ENCODE results near the gene PDHA1. TPM values are rescaled to one million over a fixed set of nuclear protein-coding genes. Genes with fewer than 3 reads are reported as not detected.

PDHA1 gene
- total RNA-seq, 2 donors from 2014 or later: 30.7 to 53.1 TPM

GRCh38 chrX:19358521-19358920, 14.8 kb downstream of the PDHA1 start:
- Histone ChIP-seq H3K27me3 (replicated peaks; ENCODE audit: insufficient read depth) (no peaks in the 10 kb centered on the region), H3K4me1 (replicated peaks) (no peaks in the 10 kb centered on the region), H3K27ac (no peak overlapping the region), H3K9me3 (no peaks in the 10 kb centered on the region), H3K36me3 (no peaks in the 10 kb centered on the region), H3K4me3 (no peak overlapping the region)
- TF ChIP-seq CTCF (IDR thresholded peaks at IDR 0.05) (no peak), POLR2A (IDR thresholded peaks at IDR 0.05) (no peak), POLR2AphosphoS5 (IDR thresholded peaks at IDR 0.05) (no peak)
- DNase-seq (ENCODE audit: low spot score): no peak
- WGBS: 81% methylated on average over 7 of the region's 7 CpGs
- intact Hi-C loops (cut with DNase I): no loop called here

GRCh38 chrX:19360903-19361302, 17.2 kb downstream of the PDHA1 start:
- Histone ChIP-seq H3K36me3 (no peaks in the 10 kb centered on the region), H3K4me3 (no peak overlapping the region), H3K4me1 (replicated peaks) (no peaks in the 10 kb centered on the region), H3K27ac (no peak overlapping the region), H3K27me3 (replicated peaks; ENCODE audit: insufficient read depth) (no peaks in the 10 kb centered on the region), H3K9me3 (no peaks in the 10 kb centered on the region)
- no peak for DNase-seq (ENCODE audit: low spot score)
- WGBS: 87% methylated on average over 5 of the region's 6 CpGs
- no peak for TF ChIP-seq POLR2AphosphoS5 (IDR thresholded peaks at IDR 0.05)
- TF ChIP-seq CTCF (IDR thresholded peaks at IDR 0.05): no peak
- TF ChIP-seq POLR2A (IDR thresholded peaks at IDR 0.05): no peak
- intact Hi-C loops (cut with DNase I): no loop called here

- 75% methylated on average over 4 of the region's 4 CpGs for WGBS
- DNase-seq (ENCODE audit: low spot score): no peak
- no peaks in the 10 kb centered on the region for H3K36me3 ChIP-seq
Observed at GRCh38 chrX:19361701-19362100, 18.0 kb downstream of the PDHA1 start.

GRCh38 chrX:19368576-19368975, 24.8 kb downstream of the PDHA1 start:
- H3K27me3 ChIP-seq (replicated peaks; ENCODE audit: insufficient read depth): no peaks in the 10 kb centered on the region
- no peaks in the 10 kb centered on the region for H3K4me1 ChIP-seq (replicated peaks)
- intact Hi-C loops (cut with DNase I): no loop called here
- 98% methylated on average over 6 of the region's 6 CpGs for WGBS
- TF ChIP-seq POLR2AphosphoS5 (IDR thresholded peaks at IDR 0.05) (no peak), CTCF (IDR thresholded peaks at IDR 0.05) (no peak), POLR2A (IDR thresholded peaks at IDR 0.05) (no peak)
- H3K27ac ChIP-seq: no peak overlapping the region
- H3K36me3 ChIP-seq: no peaks in the 10 kb centered on the region
- no peaks in the 10 kb centered on the region for H3K9me3 ChIP-seq
- DNase-seq (ENCODE audit: low spot score): no peak
- H3K4me3 ChIP-seq: no peak overlapping the region

More at GRCh38 chrX:19361701-19362100, 18.0 kb downstream of the PDHA1 start:
- Histone ChIP-seq H3K27me3 (replicated peaks; ENCODE audit: insufficient read depth) (no peaks in the 10 kb centered on the region), H3K9me3 (no peaks in the 10 kb centered on the region), H3K4me3 (no peak overlapping the region), H3K4me1 (replicated peaks) (no peaks in the 10 kb centered on the region), H3K27ac (no peak overlapping the region)
- intact Hi-C loops (cut with DNase I): no loop called here
- TF ChIP-seq POLR2AphosphoS5 (IDR thresholded peaks at IDR 0.05): no peak
- TF ChIP-seq POLR2A (IDR thresholded peaks at IDR 0.05): no peak
- no peak for TF ChIP-seq CTCF (IDR thresholded peaks at IDR 0.05)

GRCh38 chrX:19370061-19370460, 26.3 kb downstream of the PDHA1 start:
- Histone ChIP-seq H3K36me3 (no peaks in the 10 kb centered on the region), H3K9me3 (no peaks in the 10 kb centered on the region), H3K4me3 (no peak overlapping the region), H3K27me3 (replicated peaks; ENCODE audit: insufficient read depth) (no peaks in the 10 kb centered on the region), H3K4me1 (replicated peaks) (no peaks in the 10 kb centered on the region), H3K27ac (no peak overlapping the region)
- TF ChIP-seq POLR2AphosphoS5 (IDR thresholded peaks at IDR 0.05): no peak
- no peak for TF ChIP-seq CTCF (IDR thresholded peaks at IDR 0.05)
- TF ChIP-seq POLR2A (IDR thresholded peaks at IDR 0.05): no peak
- intact Hi-C loops (cut with DNase I): no loop called here
- DNase-seq (ENCODE audit: low spot score): no peak
- WGBS: 71% methylated on average over 5 of the region's 5 CpGs
